ENCODE data around the gene LPO.

GRCh38 chr17:58277107-58277801 lies 38.9 kb downstream of the LPO start:
- TF ChIP-seq, protein P1, sequence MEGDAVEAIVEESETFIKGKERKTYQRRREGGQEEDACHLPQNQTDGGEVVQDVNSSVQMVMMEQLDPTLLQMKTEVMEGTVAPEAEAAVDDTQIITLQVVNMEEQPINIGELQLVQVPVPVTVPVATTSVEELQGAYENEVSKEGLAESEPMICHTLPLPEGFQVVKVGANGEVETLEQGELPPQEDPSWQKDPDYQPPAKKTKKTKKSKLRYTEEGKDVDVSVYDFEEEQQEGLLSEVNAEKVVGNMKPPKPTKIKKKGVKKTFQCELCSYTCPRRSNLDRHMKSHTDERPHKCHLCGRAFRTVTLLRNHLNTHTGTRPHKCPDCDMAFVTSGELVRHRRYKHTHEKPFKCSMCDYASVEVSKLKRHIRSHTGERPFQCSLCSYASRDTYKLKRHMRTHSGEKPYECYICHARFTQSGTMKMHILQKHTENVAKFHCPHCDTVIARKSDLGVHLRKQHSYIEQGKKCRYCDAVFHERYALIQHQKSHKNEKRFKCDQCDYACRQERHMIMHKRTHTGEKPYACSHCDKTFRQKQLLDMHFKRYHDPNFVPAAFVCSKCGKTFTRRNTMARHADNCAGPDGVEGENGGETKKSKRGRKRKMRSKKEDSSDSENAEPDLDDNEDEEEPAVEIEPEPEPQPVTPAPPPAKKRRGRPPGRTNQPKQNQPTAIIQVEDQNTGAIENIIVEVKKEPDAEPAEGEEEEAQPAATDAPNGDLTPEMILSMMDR (IDR thresholded peaks at IDR 0.05): no peak
- no peak for TF ChIP-seq POLR2AphosphoS5 (IDR thresholded peaks at IDR 0.05)
